ENCODE measurements around the gene RAD51B. TPM values are rescaled to one million over a fixed set of nuclear protein-coding genes. Genes with fewer than 3 reads are reported as not detected.

Gene RAD51B
- total RNA-seq, 1 experiment from 2014 or later, result 20.0 TPM

- ATAC-seq, result no peak
- intact Hi-C loops (cut with micrococcal nuclease), result no loop called here
- Histone ChIP-seq H3K9me2 (ENCODE audit: insufficient read depth) (no peaks in the 10 kb centered on the region), H3K36me3 (ENCODE audit: control insufficient read depth in 1 of 2, insufficient read depth in 2 of 2, low read length in 2 of 2) (no peaks in the 10 kb centered on the region), H3K9ac (ENCODE audit: low read length) (no peak overlapping the region), H4K20me1 (ENCODE audit: insufficient read depth) (no peaks in the 10 kb centered on the region), H3K9me3 (ENCODE audit: control insufficient read depth in 1 of 2, insufficient read depth in 1 of 2, low read depth in 1 of 2, low read length in 2 of 2) (no peaks in the 10 kb centered on the region), H3K27me3 (ENCODE audit: insufficient read depth, low read length) (no peaks in the 10 kb centered on the region), H2AFZ (ENCODE audit: low read depth, low read length, poor library complexity, severe bottlenecking) (no peak overlapping the region), H3K4me2 (ENCODE audit: low read length) (no peak overlapping the region), H3K4me3 (replicated peaks in 1 of 2; ENCODE audit: low read depth in 1 of 2, low read length in 2 of 2) (no peak overlapping the region), H3K79me2 (ENCODE audit: insufficient read depth, low read length) (no peaks in the 10 kb centered on the region), H3K27ac (ENCODE audit: low read depth, low read length) (no peak overlapping the region), H3K4me1 (ENCODE audit: control insufficient read depth in 1 of 2, insufficient read depth in 2 of 2, low read length in 2 of 2) (peaks cover 0 to 3% of the 10 kb centered on the region in 2 experiments; a peak in 1 of 4 replicates)
- CTCF ChIA-PET, result no interaction called here
- POLR2A ChIA-PET, result no interaction called here
- no peak for TF ChIP-seq CEBPB (IDR thresholded peaks at IDR 0.05; ENCODE audit: low read depth)
- no peak for TF ChIP-seq CBX3 (IDR thresholded peaks at IDR 0.05; ENCODE audit: low read depth)
- no peak for TF ChIP-seq FOSL1 (IDR thresholded peaks at IDR 0.05; ENCODE audit: low read depth)
- TF ChIP-seq YY1 (IDR thresholded peaks at IDR 0.05; ENCODE audit: extremely low read depth, insufficient replicate concordance, low read depth, low read length), result no peak
- TF ChIP-seq REST (IDR thresholded peaks at IDR 0.05; ENCODE audit: low read depth), result no peak
- TF ChIP-seq EZH2 (IDR thresholded peaks at IDR 0.05), result no peak
- TF ChIP-seq CTCF (IDR thresholded peaks at IDR 0.05 in 2 of 3, conservative IDR thresholded peaks at IDR 0.05 in 1 of 3; ENCODE audit: borderline replicate concordance in 1 of 3, insufficient read depth in 1 of 3, low read depth in 2 of 3, low read length in 2 of 3), result no peak
- no peak for TF ChIP-seq ATF3 (IDR thresholded peaks at IDR 0.05)
- no peak for TF ChIP-seq POLR2A (IDR thresholded peaks at IDR 0.05; ENCODE audit: borderline replicate concordance, extremely low read depth, insufficient read depth, insufficient read length)
- TF ChIP-seq RAD21 (IDR thresholded peaks at IDR 0.05; ENCODE audit: low read depth), result no peak
- TF ChIP-seq MAX (IDR thresholded peaks at IDR 0.05), result no peak
- no peak for TF ChIP-seq ZNF274 (IDR thresholded peaks at IDR 0.05; ENCODE audit: low read depth, low read length)
- no peak for TF ChIP-seq SRF (IDR thresholded peaks at IDR 0.05; ENCODE audit: low read depth)
- no peak for TF ChIP-seq SIN3A (IDR thresholded peaks at IDR 0.05; ENCODE audit: low read depth)
- TF ChIP-seq POLR2AphosphoS5 (IDR thresholded peaks at IDR 0.05; ENCODE audit: low read depth, low read length), result no peak
- no peak for TF ChIP-seq EZH2phosphoT487 (IDR thresholded peaks at IDR 0.05; ENCODE audit: borderline replicate concordance)
- TF ChIP-seq ELF1 (IDR thresholded peaks at IDR 0.05; ENCODE audit: borderline replicate concordance, low read depth), result no peak
- RAD21 ChIA-PET (ENCODE audit: low non-redundant PET in 1 of 2, low total read pairs in 2 of 2, uncharacterized antibody in 2 of 2, unreplicated experiment in 2 of 2), result no interaction called here
- no TSS peak for BruUV-seq (replicated peaks)
- DNase-seq (ENCODE audit: low read depth, low spot score), result no peak
Measured at GRCh38 chr14:68223631-68224030, 404.1 kb downstream of the RAD51B start.

All from HCT116 (cell line).